G401 (cell line): Measurements from ENCODE around the gene RNF123. TPM values are rescaled to one million over a fixed set of nuclear protein-coding genes. Genes with fewer than 3 reads are reported as not detected.

Source experiments
- DNase-seq: peaks from one replicate; pipeline ENCODE4 v3.0.0-alpha.2; 2015; ENCODE audit warnings: low spot score
- in situ Hi-C: cut with HindIII; loops from 2 replicates; pipeline ENCODE4 v1.10.0; 2016; ENCODE audit warnings: low sequenced_read_pairs, mixed read lengths
- total RNA-seq: library from RNA; depleted of rRNA; stranded (reverse); fragments of >200 nt; shearing (Covaris generic); gene quantifications from 2 replicates; pipeline ENCODE4 v1.2.3, GENCODE V29; 2014

Gene RNF123
- total RNA-seq, 1 experiment from 2014 or later = 34.0 TPM

DNA sequence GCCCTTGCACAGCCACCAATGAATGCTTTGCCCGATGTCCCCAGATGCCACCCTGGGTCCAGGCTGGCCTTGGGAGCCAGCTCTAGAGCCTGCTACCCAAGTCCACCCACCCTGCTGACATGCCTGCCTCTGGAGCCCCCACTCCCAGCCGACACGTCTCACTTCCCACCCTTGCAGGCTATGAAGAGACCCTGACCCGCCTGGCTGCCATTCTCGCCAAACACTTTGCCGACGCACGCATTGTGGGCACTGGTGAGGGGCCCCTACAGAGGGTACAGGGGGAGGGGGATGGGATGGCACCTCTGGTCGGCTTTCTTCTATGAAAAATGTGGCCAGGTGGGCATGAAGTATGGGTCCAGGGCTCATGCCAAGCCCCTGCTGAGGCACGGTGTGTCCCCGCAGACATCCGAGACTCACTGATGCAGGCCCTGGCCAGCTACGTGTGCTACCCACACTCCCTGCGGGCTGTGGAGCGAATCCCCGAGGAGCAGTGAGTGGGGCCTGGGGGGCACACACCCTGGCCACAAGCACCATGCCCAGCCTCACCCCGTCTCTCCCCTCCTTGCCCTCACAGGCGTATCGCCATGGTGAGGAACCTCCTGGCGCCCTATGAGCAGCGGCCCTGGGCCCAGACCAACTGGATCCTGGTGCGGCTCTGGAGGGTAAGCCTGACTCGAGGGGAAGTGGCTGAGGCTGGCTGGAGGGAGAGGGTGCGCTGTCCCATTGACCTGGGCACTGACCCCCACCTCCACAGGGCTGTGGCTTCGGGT, 24.2 kb downstream of the RNF123 start:
- DNase-seq = no peak
- in situ Hi-C loops = no loop called here

DNA sequence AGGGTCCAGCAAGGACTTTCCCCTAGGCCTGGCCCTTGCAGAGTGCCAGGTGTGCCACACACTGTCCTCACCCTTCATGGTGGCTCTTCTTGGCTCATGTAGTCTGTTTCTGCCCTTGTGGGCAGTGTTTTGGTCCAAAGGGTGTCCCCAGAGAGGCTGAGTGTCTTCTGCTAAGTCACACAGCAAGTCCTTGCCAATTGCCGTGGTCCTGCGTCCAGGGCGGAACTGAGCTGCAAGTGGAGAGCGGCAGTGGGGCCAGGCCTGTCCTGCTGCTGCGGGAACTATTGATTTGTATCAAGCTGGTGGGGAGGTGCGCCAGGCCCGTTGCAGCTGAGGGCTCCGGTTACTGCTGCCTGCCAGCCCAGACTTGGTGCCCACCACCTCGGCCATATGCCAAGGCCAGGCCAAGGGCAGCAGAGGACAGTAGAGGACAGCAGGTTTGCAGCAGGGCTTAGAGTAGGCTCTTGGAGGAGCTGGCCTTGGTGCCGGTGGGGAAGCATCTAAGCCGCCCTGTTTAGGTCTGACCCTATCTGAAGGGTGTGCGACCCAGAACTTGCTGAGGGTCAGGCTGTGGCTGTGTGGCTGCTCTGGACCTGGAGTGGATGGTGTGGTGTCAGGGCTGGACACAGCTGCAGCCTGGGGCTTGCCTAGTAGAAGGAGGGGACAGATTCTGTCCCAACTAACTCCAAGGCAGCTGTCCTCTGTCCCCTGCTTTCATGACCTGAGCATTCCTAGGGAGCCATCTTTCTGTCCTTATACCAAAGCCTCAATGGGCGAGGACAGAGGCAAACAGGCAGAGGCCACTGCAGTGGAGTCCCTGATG, 25.6 kb downstream of the RNF123 start:
- no peak for DNase-seq
- in situ Hi-C loops = no loop called here

DNA sequence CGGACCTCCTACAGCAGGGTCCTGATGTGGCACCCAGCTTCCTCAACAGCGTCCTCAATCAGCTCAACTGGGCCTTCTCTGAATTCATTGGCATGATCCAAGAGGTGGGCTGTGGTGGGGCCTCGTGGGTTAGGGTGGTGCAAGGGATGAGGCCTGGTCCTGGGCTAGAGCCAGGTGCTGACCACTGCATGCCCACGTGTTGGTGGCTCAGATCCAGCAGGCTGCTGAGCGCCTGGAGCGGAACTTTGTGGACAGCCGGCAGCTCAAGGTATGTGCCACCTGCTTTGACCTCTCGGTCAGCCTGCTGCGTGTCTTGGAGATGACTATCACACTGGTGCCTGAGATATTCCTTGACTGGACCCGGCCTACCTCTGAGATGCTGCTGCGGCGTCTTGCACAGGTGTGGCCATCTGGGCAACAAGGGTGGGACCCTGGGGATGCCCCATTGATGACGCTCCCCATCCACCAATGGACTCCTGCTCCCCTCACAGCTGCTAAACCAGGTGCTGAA, 26.3 kb downstream of the RNF123 start:
- DNase-seq = no peak

DNA sequence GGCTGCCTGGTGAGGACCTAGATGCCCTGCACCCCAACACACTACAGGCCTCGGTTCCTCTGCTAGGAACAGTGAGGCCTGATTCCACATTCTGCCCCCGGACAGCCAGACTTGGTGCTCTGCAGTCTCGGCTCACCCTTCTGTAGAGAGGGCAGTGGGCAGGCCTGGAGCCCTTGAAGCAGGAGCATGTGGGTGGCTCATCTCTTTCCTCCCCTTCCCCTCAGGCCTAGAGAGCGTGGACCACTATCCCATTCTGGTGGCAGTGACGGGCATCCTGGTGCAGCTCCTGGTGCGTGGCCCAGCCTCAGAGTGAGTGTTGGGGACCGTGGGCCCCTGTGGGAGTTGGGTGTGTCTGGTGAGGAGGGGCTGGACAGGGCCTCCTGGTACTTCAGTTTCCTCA, 26.8 kb downstream of the RNF123 start:
- in situ Hi-C loops = no loop called here
- DNase-seq = no peak

More for the DNA sequence above, 26.3 kb downstream of the RNF123 start:
- in situ Hi-C loops = no loop called here

DNA sequence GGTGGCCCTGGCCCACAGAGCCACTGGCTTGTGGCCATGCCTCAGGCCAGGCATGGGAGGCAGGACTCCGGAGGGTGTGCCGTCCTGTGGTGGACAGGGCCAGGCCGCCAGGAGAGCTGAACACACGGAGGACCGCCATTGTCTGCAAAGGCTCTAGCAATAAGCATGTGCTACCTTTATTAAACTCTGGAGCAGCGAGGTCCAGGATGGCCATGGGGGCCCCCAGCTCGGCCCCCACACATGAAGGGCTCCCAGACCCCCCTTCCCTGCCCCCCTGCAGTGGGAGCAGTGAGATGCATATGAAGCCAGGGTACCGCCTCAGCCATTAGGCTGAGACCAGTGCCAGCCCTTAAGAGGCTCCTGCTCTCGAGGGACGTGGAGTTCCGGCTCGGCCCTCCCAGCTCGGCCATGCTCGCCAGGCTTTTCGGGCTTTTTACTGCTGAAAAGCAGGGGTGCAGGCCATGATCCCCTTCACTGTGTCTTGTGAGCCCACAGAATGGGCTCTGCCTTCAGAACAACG, 27.4 kb downstream of the RNF123 start:
- in situ Hi-C loops = no loop called here
- no peak for DNase-seq

DNA sequence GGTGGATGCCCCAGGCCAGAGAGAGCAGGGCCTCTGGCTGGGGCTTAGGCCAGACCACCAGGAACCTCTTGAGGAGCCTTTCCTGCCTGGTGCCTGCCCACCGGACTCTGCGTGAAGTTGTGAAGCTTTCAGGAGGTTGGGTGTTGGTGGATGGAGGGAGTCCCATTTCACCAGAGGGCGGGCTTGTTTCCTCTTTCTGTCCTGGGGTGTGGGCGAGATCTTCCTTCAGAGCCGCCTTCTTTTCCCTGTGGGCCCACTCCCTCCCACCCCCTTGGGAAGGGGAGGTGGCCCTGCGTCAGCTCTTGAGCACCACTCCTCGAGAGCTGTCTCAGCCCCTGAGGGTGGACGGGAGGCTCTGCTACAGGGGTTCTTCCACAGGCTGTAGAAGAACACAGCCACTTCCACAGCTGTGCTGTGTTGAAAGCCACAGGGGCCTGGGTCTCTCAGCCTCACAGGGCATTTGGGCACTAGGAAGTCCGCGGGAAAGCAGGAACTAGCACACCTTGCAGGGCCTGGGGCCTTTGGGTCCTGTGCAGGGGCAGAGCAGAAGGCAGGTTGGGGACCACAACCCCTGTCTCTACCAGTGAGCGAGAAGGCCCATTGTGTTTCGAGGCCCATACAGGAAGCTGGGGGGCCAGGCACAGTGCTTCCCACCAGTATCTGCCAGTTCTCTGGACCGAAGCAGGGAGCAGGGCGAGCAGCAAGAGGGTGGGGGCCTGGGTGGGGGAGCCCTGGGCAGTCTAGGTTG, 28.0 kb downstream of the RNF123 start:
- in situ Hi-C loops = no loop called here
- no peak for DNase-seq

DNA sequence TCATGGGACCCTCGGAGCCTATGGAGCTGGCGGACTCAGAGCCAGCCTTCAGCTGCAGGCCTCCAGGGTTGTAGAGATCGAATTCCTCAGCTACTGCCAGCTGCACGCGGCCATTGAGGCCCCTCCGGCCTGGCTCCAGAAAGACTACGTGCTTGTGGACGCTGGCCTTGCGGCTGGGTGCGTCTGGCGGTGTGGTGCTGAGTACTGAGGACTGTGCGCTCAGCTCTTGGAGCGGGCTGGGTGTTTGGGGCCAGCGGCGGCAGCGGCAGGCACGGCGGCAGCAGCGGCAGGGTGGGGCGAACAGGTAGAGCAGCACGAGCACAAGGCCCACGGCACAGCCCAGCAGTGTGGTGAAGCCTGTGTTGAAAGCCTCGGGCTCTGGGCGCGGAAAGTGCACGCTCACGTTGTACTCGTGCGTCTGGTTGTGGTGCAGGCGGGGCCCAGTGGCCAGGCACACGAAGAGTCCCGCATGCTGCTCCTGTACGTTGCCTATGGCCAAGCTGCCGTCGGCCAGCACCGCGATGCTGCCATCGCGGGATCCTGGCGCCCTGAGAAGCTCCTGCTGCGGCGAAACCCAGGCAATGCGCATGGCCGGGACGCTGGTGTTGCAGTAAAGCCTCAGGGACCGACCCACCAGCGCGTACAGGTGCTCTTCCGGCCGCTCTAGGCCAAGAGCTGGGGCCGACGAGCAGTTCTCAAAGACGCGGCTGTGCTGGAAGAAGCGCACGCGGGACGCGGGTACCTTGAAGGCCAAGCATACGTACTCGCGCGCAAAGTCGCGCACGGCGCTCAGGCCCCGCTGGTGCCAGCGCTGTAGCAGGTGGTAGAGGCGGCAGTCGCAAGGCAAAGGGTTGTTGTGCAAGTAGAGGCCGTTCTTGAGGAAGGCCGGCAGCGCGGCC, 28.9 kb downstream of the RNF123 start:
- in situ Hi-C loops = no loop called here

DNA sequence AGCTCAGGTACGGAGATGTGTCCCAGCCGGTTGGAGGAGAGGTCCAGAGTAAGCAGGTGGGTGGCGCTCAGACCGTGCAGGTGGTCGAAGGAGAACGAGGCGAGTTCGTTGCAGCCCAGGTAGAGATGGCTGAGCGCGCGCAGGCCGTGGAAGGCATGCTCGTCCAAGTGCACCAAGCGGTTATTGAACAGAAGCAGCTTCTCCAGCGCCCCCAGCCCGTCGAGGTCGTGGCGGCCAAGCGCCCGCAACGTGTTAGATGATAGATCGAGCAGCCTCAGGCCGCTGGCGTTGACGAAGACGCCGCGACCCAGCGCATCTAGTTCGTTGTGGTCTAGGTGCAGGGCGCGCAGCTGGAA, 29.5 kb downstream of the RNF123 start:
- no peak for DNase-seq
- in situ Hi-C loops = no loop called here

More for the DNA sequence above, 28.9 kb downstream of the RNF123 start:
- peak; percentile 28 for DNase-seq

DNA sequence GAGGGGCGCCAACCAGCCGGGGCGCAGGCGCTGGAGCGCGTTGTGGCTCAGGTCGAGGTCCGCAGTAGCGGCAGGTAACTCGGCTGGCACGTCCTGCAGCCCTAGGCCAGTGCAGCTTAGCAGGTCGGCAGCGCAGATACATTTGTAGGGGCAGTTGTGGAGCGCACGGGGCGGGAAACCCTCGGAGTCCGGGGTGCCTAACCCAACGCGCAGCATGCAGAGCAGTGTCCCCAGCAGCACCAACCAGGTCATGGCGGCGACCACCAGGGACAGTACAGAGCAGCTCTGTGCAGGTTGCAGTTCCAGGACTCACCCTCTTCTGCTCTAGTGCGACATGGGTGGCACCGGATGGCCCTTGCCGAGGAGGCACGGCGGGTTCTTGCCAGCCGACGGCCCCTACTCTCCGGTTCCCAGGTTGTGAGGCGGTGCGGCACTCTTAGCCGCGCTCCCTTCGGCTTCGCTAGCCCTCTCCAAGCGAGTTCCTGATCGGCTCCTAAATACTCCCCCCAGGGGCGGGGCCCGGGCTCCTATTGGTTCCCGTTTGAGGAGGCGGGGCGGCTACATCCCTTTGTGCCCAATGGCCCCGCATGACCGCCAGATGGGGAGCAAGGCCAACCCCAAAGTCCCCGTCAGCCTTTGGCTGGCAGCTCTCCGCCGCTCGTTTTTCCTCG, 30.0 kb downstream of the RNF123 start, which contains the start of gene AMIGO3:
Gene AMIGO3, minus strand, starts transcription at position 471 of the 671 bp plus-strand sequence. Its CDS starts 219 bp downstream, at position 252.
- in situ Hi-C loops = no loop called here
- DNase-seq = peak; percentile 98

DNA sequence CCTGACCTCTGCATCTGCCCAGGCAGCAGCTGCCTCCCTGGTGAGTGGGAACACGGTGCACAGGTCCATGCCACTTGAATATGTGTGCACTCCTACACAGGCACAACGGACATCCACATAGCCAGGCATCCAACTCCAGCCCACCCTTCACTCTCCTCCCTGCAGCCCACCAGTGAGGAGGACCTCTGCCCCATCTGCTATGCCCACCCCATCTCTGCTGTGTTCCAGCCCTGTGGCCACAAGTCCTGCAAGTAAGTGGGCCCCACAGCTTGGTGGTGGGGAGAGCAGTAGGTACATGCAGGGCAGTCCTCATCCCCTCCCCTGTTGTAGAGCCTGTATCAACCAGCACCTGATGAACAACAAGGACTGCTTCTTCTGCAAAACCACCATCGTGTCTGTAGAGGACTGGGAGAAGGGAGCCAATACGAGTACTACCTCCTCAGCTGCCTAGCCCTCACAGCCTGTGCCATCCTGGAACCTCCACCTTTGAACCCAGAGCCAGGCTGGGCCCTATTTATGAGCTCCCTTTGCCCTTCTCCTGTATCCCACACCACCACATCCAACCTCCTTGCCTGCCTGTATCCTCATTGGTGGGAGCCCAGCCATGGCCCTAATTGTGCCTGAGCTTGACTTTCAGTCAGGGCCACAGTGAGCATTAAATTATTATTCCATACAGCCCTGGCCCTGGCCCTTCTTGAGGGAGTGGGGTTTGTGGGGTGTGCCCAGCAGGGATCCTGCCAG, 31.7 kb downstream of the RNF123 start:
- in situ Hi-C loops = no loop called here
- no peak for DNase-seq

DNA sequence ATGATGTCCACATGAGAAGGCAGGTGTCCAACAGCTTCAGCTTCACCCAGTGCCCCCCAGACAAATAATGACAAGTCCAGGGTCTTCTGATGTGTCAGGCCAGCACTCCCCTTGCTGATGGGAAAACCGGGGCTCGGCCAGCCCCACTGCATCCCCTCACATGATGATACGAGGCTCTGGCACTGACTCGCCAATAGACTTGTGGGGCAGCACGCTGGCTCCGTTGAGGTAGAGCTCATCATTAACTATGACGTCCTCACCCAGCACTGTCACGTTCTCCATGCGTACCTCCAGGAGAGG, 32.2 kb downstream of the RNF123 start:
- DNase-seq = no peak
- in situ Hi-C loops = no loop called here

DNA sequence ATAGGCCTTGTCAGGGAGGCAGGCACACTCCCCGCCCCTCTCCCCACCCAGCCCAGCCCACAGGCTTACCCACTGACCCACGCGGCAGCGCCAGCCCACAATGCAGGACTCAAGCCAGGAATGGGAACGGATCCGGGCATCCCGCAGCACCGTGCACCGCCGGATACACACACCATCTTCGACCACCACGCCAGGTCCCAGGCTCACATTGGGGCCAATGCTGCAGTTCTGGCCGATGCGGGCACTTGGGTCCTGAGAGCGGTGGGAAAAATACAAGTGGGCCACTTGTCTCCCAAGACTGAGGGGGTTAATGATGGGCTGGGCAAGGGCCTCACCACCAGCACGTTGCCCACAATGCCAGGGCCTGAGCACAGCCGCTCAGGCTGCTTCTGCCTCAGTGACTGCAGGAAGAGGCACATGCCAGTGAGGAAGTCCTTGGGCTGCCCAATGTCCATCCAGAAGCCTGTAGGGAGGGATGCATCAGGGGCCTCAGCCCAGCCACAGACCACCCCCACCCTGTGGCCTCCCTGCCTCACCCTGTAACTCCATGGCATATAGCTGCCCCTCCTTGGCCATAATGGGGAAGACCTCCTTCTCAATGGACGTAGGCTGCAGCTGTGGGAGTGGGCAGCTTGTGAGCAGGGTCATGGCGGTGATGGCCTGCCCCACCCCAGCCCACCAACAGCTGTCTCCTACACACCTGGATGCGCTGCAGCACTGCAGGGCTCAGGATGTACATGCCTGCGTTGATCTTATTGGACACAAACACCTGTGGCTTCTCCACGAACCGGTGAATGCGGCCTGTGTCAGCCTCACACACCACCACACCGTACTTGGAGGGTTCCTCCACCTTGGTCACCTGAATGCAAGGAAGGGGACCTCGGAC, 32.8 kb downstream of the RNF123 start:
- in situ Hi-C loops = no loop called here
- no peak for DNase-seq

DNA sequence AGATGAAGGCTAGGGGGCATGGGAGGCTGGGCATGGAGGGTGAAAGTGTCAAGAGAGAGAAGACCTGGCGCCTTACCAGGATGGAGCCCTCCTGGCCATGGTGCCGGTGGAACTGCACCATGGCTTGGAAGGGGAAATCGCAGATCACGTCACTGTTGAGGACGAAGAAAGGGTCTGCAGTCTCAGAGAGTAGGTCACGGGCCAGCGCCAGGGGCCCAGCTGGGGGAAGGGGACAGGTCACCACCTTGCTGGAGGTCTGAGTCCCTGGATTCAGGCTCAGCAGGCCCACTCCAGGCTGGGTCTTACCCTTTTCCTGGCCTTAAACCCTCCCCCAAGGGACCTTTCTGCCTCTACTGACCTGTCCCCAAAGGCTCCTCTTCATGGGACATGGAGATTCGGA, 33.5 kb downstream of the RNF123 start:
- no peak for DNase-seq
- in situ Hi-C loops = no loop called here

DNA sequence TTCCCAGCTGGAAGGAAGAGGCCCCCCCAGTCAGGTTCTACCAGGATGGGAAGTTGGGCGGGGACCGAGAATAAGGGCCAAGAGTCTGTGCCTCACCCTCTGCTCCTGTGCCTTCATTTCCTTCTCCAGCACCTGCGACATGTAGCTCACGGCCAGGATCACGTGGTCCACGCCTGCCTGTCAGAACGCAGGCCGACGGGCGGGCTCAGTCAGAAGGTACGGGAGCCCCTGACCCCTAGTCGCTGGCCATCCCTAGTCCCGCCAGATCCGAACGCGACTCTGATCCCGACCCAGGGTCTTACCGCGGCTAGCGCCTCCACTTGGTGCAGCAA, 33.9 kb downstream of the RNF123 start:
- DNase-seq = peak; percentile 47

DNA sequence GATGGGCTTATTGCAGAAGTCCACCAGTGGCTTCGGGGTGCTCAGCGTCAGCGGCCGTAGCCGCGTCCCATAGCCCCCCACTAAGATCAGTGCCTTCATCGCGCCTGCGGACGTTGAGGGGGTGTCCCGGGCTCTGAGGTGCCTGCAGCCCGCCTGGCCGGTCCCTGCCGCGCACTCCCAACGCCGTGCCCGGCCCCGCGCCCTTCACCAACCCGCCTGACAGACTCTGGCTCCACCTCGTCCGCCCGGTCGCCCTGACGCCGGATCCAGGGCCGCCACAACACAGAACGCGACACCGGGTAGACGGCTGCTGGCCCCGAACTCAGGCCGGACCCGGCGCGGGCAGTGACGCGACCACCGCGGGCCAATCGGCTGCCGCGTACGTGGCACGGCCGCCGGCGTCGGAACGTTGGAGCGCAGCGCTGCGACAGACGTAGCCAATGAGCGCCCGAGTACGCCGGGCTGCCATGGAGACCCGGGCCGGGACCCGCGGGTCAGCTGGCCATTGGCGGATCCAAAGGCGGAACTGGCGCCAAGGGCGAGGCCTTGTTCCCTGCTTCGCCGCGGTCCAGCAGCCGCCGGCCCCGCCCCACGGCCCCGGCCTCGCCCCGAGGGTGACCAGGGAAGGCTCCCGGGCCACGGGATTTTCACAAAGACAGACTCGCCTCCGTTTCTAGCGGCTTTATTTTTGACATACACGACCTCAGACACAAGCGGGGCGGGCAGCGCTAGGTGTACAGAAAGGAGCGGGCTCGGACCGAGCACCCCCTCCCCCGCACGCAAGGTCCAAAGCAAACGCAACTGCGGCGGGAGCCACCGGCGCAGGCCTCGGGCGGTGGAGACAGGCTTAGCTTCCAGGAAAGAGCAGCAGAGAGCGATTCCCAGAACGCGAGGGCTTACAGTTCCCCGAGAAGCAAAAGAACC, 34.5 kb downstream of the RNF123 start, which contains the start of gene GMPPB:
Gene GMPPB, minus strand, starts transcription at position 324 of the 924 bp plus-strand sequence. Its CDS starts 225 bp downstream, at position 99.
- in situ Hi-C loops = no loop called here
- peak; percentile 94 for DNase-seq

More for the DNA sequence above, 33.9 kb downstream of the RNF123 start:
- in situ Hi-C loops = no loop called here
